ENCODE measurements around the gene SDCCAG8. TPM values are rescaled to one million over a fixed set of nuclear protein-coding genes. Genes with fewer than 3 reads are reported as not detected.
"Not testable (repeated sequence)": the region's sequence is repeated elsewhere in the genome, so short reads cannot be mapped to it uniquely, and the experiment has no call there.

The SDCCAG8 gene
- total RNA-seq (2021; ENCODE audit: unreplicated experiment): 14.0 TPM
- polyA plus RNA-seq (2012; ENCODE audit: insufficient read length): 6.1 TPM
- percentile 66 among the genes with signal in this experiment for Bru-seq, nascent RNA
- BruChase-seq, experiment 1, labeled RNA remaining after a 2-hour chase: percentile 62 among the genes with signal in this experiment
- BruChase-seq, experiment 2, labeled RNA remaining after a 6-hour chase: percentile 60 among the genes with signal in this experiment
- long read RNA-seq, partial matches to known transcripts: 6 of 31 reads
- long read RNA-seq, other reads (novel, unspliced or antisense): 22 of 31 reads

- peaks cover 4% of the 10 kb centered on the region for H3K36me3 ChIP-seq (ENCODE audit: control insufficient read depth, insufficient read depth, low read length)
- DNase-seq (ENCODE audit: low read depth, low spot score) (peak; percentile 98), ATAC-seq (peak; percentile 90)
- CTCF ChIA-PET: interaction anchor here (0.5 to 0.6 kb wide), 2 partner anchors 68 to 1088 kb away, joined by 3 to 6 read pairs; no protein-coding TSS in a partner anchor
- POLR2A ChIA-PET: interaction anchor here (0.6 to 1.0 kb wide), 3 partner anchors 13 to 195 kb away, joined by 3 read pairs; no protein-coding TSS in a partner anchor
- TF ChIP-seq CTCF (IDR thresholded peaks at IDR 0.05): no peak
- TF ChIP-seq TCF7L2 (IDR thresholded peaks at IDR 0.05; ENCODE audit: low read depth, low read length): 0 out of 2 replicates have a peak, but pooled peaks have one; percentile 17
- TF ChIP-seq SIN3A (IDR thresholded peaks at IDR 0.05; ENCODE audit: borderline replicate concordance, insufficient read depth, low read depth, low read length): peak; percentile 89; the same call in 1 of the 2 replicates
- no peak for TF ChIP-seq REST (IDR thresholded peaks at IDR 0.05; ENCODE audit: insufficient read depth in 1 of 2, low read depth in 2 of 2, low read length in 1 of 2)
- TF ChIP-seq POLR2AphosphoS5 (IDR thresholded peaks at IDR 0.05; ENCODE audit: low read depth, low read length): peak; percentile 74
- intact Hi-C loops (cut with micrococcal nuclease; ENCODE audit: unreplicated experiment): no loop called here
- H3K9me3 ChIP-seq (ENCODE audit: control insufficient read depth, insufficient read depth, low read depth, low read length): no peaks in the 10 kb centered on the region
- in situ Hi-C loops (cut with HindIII; ENCODE audit: low pct_unique_long_range_greater_than_20kb, low sequenced_read_pairs): no loop called here
- H3K4me3 ChIP-seq (ENCODE audit: low read depth in 2 of 2, low read length in 2 of 2): peak within 1 kb of the TSS; percentile 92 to 97
- TSS peak; percentile 66 for BruUV-seq (replicated peaks)
- H3K27ac ChIP-seq (ENCODE audit: low read length): peak within 1 kb of the TSS; percentile 97
- peaks cover 11% of the 10 kb centered on the region for H3K4me1 ChIP-seq (ENCODE audit: control insufficient read depth, insufficient read depth, low read length)
- no peaks in the 10 kb centered on the region for H3K27me3 ChIP-seq (ENCODE audit: control insufficient read depth, insufficient read depth, low read length)
Observed at GRCh38 chr1:243255791-243256512, at the start of gene SDCCAG8. TSS of gene SDCCAG8 (plus strand) at chr1:243256041. CDS start at chr1:243256174, 133 bp downstream.

GRCh38 chr1:243211984-243212383 is 43.9 kb upstream of the SDCCAG8 start:
- BruUV-seq (replicated peaks); H3K9me3 ChIP-seq (ENCODE audit: control insufficient read depth, insufficient read depth, low read depth, low read length); H3K27ac ChIP-seq (ENCODE audit: low read length); H3K4me3 ChIP-seq (ENCODE audit: low read depth in 2 of 2, low read length in 2 of 2); H3K4me1 ChIP-seq (ENCODE audit: control insufficient read depth, insufficient read depth, low read length); H3K36me3 ChIP-seq (ENCODE audit: control insufficient read depth, insufficient read depth, low read length); in situ Hi-C loops (cut with HindIII; ENCODE audit: low pct_unique_long_range_greater_than_20kb, low sequenced_read_pairs); DNase-seq (ENCODE audit: low read depth, low spot score); CTCF ChIA-PET; H3K27me3 ChIP-seq (ENCODE audit: control insufficient read depth, insufficient read depth, low read length); intact Hi-C loops (cut with micrococcal nuclease; ENCODE audit: unreplicated experiment); ATAC-seq; POLR2A ChIA-PET: not testable (repeated sequence)
